H1 (cell line): ENCODE data around the gene IL6R.

Experiments used
- CHD7 ChIP-seq: fragments of 300-600 bp; sonication (generic); IDR thresholded peaks from 2 replicates; pipeline ENCODE4 v1.7.1; 2012; ENCODE audit warnings: low read length, moderate library complexity, mild to moderate bottlenecking, inconsistent platforms; ENCODE audit not compliant: insufficient replicate concordance
- CTCF ChIP-seq, 3 experiments: IDR thresholded peaks; 1 replicate in 2 of 3; 2 replicates in 1 of 3; pipeline versions ENCODE4 v1.5.1 to v1.6.1; 2011; ENCODE audit warnings: low read length in 3 of 3, mild to moderate bottlenecking in 3 of 3, inconsistent platforms in 2 of 3, low read depth in 1 of 3, moderate library complexity in 1 of 3; ENCODE audit not compliant: insufficient read depth in 1 of 3; ENCODE audit errors: control extremely low read depth in 1 of 3
- EP300 ChIP-seq, 2 experiments: IDR thresholded peaks; 1 replicate in 1 of 2; 2 replicates in 1 of 2; pipeline ENCODE4 v1.6.1; 2011 to 2012; ENCODE audit warnings: low read depth in 2 of 2, low read length in 2 of 2, mild to moderate bottlenecking in 2 of 2, borderline replicate concordance in 1 of 2, inconsistent platforms in 1 of 2, moderate library complexity in 1 of 2
- FOSL1 ChIP-seq: IDR thresholded peaks from 2 replicates; pipeline ENCODE4 v1.6.1; 2011; ENCODE audit warnings: mild to moderate bottlenecking, low read depth, low read length, moderate library complexity; ENCODE audit not compliant: insufficient read depth
- HDAC2 ChIP-seq, 2 experiments: fragments of 300-600 bp in 1 of 2; sonication (generic) in 1 of 2; IDR thresholded peaks; 2 replicates each; pipeline ENCODE4 v1.6.1; 2011 to 2012; ENCODE audit warnings: low read depth in 2 of 2, low read length in 2 of 2, mild to moderate bottlenecking in 2 of 2, moderate library complexity in 2 of 2, borderline replicate concordance in 1 of 2, inconsistent platforms in 1 of 2
- JUND ChIP-seq: IDR thresholded peaks from 2 replicates; pipeline ENCODE4 v1.6.1; 2011; ENCODE audit warnings: mild to moderate bottlenecking, improper control_type of control experiment, low read length
- POLR2A ChIP-seq, 2 experiments: IDR thresholded peaks; 1 replicate in 1 of 2; 2 replicates in 1 of 2; pipeline ENCODE4 v1.6.1; 2011; ENCODE audit warnings: low read depth in 2 of 2, low read length in 2 of 2, mild to moderate bottlenecking in 2 of 2; ENCODE audit errors: control extremely low read depth in 1 of 2
- RAD21 ChIP-seq, 2 experiments: IDR thresholded peaks in 1 of 2; conservative IDR thresholded peaks in 1 of 2; 2 replicates each; pipeline ENCODE4 v1.6.1; 2011; ENCODE audit warnings: low read depth in 2 of 2, low read length in 2 of 2, improper control_type of control experiment in 1 of 2, inconsistent platforms in 1 of 2, mild to moderate bottlenecking in 1 of 2, moderate library complexity in 1 of 2
- RFX5 ChIP-seq: IDR thresholded peaks from 2 replicates; pipeline ENCODE4 v1.6.1; 2011; ENCODE audit warnings: low read depth, low read length, improper control_type of control experiment, borderline replicate concordance
- SAP30 ChIP-seq: fragments of 300-600 bp; sonication (generic); IDR thresholded peaks from 2 replicates; pipeline ENCODE4 v1.7.1; 2012; ENCODE audit warnings: low read length, moderate library complexity, mild to moderate bottlenecking, inconsistent platforms; ENCODE audit not compliant: insufficient read depth, insufficient replicate concordance
- SP2 ChIP-seq: IDR thresholded peaks from 2 replicates; pipeline ENCODE4 v1.6.1; 2012; ENCODE audit warnings: mild to moderate bottlenecking, low read length, inconsistent platforms

GRCh38 chr1:154427173-154428139, 22.3 kb downstream of the IL6R start:
- TF ChIP-seq SAP30 (no peak), CHD7 (no peak), SP2 (no peak), RAD21 (IDR thresholded peaks at IDR 0.05 in 1 of 2, conservative IDR thresholded peaks at IDR 0.05 in 1 of 2; ENCODE audit: low read depth in 2 of 2, low read length in 2 of 2) (no peak), CTCF (IDR thresholded peaks at IDR 0.05; ENCODE audit: control extremely low read depth in 1 of 3, insufficient read depth in 1 of 3, low read depth in 1 of 3, low read length in 3 of 3) (no peak), POLR2A (IDR thresholded peaks at IDR 0.05; ENCODE audit: control extremely low read depth in 1 of 2, low read depth in 2 of 2, low read length in 2 of 2) (no peak), JUND (no peak), HDAC2 (IDR thresholded peaks at IDR 0.05; ENCODE audit: borderline replicate concordance in 1 of 2, low read depth in 2 of 2, low read length in 2 of 2) (no peak), EP300 (IDR thresholded peaks at IDR 0.05; ENCODE audit: borderline replicate concordance in 1 of 2, low read depth in 2 of 2, low read length in 2 of 2) (no peak), RFX5 (no peak), FOSL1 (no peak)
